ENCODE measurements around the gene TIE1.

Gene TIE1

GRCh38 chr1:43300378-43301094 lies at the start of gene TIE1:
TIE1 (plus strand) TSS chr1:43300982; CDS start chr1:43301072, 90 bp downstream.
- no peak for DNase-seq (ENCODE audit: low read depth in 4 of 4, low spot score in 1 of 4)

DNA sequence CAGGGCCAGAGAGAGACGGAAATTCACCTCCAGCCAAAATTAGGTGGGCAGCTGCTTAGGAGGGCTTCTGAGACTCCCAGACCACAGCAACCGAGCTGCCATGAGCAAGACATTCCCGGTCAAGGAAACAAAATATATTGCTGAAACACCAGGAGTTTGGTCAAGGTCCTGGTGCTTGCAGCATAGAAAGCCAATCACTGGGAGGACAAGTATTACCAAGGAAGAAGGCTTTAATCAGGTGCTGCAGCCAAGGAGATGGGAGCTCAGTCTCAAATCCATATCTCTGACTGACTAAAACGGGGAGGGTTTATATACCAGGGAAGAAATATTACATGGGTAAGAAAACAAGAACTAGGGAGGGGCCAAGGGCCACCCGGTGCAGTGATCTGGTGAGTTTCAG lies 49.8 kb upstream of the TIE1 start:
- no peak for DNase-seq (ENCODE audit: low read depth in 4 of 4, low spot score in 1 of 4)

DNA sequence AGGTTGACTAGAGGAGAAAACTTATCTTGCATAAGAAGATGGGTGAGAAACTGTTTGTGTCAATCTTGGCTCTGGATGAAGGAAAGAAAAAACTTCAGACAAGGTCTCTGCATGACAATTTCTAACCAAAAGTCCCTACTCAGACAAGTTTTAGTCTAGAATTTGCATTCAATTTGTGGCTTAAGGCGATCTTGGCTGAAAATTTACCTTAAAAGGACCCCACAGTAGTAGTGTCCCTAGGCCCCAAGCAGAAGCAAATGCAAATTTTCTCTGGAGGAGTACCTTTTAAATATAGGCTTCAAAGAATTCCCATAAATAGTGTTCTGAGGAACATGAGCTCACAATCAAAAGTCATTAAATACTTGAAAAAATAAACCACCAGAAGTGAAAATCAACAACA lies 48.6 kb upstream of the TIE1 start:
- no peak for DNase-seq (ENCODE audit: low read depth in 4 of 4, low spot score in 1 of 4)

GRCh38 chr1:43253173-43253572 lies 47.6 kb upstream of the TIE1 start:
- DNase-seq (ENCODE audit: low read depth in 4 of 4, low spot score in 1 of 4), result no peak

DNA sequence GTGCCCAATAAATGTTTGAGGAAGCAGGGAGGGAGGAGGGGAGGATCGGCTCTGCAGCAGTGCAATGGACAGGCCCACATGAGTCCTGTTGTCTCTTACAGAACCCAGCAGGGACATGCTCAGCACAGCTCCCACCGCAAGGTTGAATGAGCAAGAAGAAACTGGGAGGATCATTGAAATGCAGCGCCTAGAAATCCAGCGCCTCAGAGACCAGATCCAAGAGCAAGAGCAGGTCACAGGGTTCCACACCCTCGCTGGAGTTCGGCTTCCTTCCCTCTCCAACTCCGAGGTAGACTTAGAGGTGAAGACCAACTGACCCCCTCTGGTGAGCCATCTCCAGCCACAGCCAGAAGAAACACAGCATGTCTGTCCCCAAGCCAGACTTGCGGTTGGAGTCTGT lies 46.9 kb upstream of the TIE1 start:
- DNase-seq (ENCODE audit: low read depth in 4 of 4, low spot score in 1 of 4), result no peak

DNA sequence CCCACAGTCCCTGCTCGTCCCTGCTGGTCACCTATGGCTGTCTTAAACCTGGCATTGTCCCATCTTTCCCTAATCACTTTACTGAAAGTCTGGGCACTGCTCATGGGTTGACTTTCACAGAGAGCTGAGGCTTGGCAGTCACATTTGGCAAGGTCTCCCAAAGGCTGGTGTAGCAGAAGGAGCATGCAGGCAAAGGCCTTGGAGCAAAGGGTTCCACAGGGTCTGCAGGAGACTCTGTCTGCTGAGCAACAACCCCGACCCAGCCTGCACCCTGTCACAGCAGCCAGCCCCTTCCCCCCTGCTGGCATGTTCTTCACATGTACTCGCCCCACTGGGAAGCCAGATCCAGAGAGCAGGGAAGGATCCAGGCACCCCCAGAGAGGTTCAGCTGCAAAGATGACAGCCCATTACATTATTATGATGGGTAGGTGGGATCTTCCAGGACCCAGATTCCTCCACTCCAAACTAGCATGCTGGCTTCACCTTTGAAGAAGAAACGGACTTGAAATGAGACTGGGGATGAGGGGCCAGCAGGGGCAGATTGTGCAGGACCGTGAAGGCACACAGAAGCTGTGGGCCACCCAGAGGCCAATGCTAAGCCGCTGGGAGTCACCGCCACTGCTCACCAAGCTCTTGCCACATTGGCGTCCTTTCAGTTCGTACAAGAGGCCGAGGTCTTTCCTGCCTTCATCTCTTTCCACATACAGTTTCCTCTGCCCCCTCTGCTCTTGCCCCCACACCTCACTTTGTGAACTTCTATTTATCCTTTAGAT lies 45.2 kb upstream of the TIE1 start:
- no peak for DNase-seq (ENCODE audit: low read depth in 4 of 4, low spot score in 1 of 4)

DNA sequence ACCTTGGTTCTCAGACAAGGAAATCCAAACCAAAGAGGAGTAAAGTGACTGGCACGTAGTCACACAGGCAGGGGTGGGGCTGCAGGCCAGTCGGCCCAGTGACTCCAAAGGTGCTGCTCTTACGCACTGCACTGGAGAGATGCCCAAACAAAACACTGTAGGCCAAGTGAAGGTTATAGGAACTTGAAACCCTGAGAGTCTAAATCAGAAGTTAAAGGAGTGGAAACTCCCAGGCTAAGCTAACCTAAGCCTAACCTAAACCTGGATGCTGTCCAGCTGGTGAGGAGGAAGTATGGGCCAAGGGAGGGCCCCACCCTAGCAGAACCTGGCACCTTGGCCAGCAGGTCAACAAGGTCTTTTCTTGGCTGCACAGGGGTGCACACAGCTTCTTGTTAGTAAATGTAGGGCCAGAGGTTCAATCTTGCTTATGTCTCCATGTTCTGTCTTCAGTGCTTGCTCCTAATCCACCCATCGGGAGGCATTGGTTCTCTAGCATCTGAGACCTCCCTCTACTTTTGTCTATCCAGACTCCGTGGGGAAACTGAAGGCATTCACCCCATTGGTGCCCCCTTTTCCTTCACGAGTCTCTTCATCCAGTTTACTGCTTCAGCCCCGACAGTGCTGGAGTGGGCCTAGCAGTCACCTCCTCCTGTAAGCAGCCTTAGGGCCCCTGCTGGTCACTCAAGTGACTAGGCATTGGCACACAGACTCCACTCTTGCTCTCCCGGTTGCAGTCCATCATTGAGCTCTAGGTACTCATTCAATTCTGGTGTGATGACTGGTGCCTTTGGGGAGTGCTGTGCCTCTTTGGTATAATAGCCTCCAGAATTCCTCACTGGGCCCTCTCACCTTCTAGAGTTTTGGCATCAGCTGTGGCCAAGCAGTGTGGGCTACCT lies 43.9 kb upstream of the TIE1 start:
- no peak for DNase-seq (ENCODE audit: low read depth in 4 of 4, low spot score in 1 of 4)

DNA sequence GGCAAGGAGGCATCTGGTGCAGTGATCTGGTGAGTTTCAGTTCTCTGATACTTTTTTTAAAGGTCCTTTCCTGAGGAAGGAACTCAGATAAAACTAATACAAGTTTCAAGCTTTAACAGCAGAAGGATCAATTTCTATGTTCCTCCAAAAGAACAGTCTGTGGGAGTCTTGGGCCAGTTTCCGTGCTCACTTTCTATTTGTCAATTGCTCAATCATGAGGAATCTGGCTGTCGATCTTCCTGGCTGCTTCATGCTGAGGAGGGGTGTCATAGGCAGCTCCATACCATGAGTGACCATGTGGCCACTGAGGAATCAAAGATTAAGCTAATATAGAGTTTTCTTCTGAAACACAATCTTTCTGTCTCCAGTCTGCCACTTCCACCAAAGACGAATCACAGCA lies 42.4 kb upstream of the TIE1 start:
- no peak for DNase-seq (ENCODE audit: low read depth in 4 of 4, low spot score in 1 of 4)

- no peak for DNase-seq (ENCODE audit: low read depth in 4 of 4, low spot score in 1 of 4)
These were observed 35.4 kb upstream of the TIE1 start for GRCh38 chr1:43265431-43265830.

- DNase-seq (ENCODE audit: low read depth in 4 of 4, low spot score in 1 of 4), result no peak
These were observed 33.9 kb upstream of the TIE1 start for GRCh38 chr1:43266881-43267280.

DNA sequence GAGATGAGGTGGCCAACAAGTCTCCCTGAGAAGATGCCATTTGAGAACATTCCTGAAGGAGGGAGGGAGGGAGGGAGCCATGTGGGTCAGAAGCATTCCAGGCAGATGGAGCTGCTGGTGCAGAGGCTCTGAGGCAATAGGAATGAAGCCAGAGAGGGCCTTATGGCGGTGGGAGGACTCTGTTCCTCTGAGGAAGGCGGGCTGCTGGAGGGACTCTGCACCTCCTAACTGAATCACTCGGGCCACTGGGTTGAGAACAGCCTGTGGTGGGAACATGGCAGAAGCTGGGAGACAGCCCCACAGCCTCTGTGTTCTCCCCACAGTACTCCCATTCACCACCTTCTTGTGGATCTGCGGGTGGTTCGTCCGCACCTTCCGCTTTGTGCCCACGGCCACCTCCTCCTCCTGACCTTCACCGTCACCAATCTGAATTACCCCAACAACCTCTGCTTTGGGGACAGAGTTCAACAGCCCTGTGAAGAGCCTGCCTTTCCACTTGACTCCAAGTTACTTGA lies 33.4 kb upstream of the TIE1 start:
- DNase-seq (ENCODE audit: low read depth in 4 of 4, low spot score in 1 of 4), result no peak

GRCh38 chr1:43267818-43268425 lies 32.9 kb upstream of the TIE1 start:
- DNase-seq (ENCODE audit: low read depth in 4 of 4, low spot score in 1 of 4), result no peak

- DNase-seq (ENCODE audit: low read depth in 4 of 4, low spot score in 1 of 4), result no peak
These were observed 31.0 kb upstream of the TIE1 start, which contains the start of gene TMEM125 for GRCh38 chr1:43269627-43270375. TMEM125 (plus strand) TSS chr1:43269983; CDS start chr1:43272723, 2,740 bp downstream.

DNA sequence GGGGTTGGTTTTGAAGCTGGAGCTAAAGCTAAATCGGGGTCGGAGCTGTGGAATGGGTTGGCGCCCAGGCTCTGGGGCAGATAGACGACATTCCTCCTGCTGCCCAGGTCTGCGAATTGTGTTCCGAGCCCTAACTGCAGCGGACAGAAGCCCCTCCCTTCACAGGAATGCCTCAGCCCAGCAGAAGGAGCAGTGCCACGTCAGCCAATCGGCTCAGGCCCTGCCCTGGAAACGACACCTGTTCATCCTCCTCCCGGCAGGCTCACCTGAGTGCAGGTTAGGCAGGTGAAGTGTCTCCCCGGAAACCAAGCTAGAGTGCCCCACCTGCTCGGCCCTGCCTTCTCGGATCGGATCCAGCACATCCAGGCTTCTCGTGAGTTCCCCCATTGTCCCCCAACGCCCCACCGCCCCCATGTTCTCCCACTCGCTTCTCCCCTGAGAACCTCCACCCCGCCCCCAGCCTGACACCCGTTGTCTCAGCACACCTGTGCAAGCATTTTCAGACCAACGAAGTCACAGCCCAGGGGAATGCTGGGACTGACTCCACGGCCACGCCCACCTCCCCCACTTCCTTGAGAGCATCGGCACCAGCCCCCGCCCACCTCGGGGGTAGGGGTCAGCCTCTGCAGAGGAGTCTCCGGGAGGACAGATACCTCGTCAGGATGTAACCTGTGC lies 30.2 kb upstream of the TIE1 start:
- no peak for DNase-seq (ENCODE audit: low read depth in 4 of 4, low spot score in 1 of 4)

DNA sequence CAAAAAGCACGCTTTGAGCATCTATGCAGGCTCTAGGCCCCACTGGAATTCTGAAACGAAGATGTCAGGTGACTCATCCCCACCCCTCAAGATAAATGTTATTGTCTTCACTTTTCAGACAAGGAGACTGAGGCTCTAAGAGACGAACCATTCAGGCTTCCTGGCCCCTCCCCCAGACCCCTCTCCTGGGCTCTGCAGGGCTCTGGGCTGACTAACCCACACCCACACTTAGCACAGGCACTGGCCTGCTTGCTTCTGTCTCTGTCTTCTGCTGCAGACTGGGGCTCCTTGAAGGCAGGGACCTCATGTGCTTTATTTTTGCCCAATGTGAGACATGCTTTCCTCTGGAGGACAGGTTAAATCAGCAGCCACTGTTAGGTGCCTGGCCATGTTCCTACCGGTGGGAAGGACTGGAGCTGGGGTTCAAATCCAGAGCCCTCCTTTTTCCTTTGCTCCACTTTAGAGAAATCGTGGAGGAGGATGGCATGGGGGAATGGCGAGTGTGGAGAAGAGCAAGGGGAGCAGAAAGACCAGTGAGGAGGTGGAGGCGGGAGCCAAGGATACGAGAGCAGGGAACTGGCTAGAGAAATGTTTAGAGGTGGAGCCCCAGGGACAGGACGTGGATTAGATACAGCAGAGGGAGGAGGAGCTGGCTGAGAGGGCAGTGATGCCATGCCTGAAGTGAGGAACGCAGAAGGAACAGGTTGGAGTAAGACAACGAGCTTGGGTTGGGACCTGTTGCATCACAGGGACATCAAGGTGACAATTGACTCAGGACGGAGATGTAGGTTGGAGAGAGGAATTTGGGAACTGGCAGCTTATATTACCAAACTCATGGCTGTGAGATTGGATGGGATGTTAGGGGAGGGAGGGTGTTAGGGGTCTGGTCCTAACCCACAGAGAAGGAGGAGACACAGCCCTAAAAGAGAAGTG lies 29.3 kb upstream of the TIE1 start:
- no peak for DNase-seq (ENCODE audit: low read depth in 4 of 4, low spot score in 1 of 4)

DNA sequence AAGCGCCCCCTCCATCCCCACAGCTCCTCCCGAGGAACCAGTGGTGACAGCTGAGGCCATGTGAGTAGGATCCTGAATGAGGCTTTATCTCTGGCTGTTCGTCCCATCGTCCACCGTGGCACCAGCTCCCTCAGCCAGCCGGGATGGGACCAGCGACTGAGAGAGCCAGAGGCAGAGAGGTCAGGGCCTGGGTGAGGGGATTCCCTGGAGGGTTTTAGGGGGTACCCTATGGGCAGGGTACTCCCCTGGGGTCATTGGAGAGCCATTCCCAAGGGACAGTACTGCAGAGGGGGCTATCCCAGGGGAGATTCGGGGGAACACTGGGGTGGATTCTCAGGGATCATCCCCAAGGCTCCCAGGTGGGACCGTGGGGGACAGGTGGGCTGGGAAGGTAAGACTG lies 28.6 kb upstream of the TIE1 start:
- no peak for DNase-seq (ENCODE audit: low read depth in 4 of 4, low spot score in 1 of 4)

DNA sequence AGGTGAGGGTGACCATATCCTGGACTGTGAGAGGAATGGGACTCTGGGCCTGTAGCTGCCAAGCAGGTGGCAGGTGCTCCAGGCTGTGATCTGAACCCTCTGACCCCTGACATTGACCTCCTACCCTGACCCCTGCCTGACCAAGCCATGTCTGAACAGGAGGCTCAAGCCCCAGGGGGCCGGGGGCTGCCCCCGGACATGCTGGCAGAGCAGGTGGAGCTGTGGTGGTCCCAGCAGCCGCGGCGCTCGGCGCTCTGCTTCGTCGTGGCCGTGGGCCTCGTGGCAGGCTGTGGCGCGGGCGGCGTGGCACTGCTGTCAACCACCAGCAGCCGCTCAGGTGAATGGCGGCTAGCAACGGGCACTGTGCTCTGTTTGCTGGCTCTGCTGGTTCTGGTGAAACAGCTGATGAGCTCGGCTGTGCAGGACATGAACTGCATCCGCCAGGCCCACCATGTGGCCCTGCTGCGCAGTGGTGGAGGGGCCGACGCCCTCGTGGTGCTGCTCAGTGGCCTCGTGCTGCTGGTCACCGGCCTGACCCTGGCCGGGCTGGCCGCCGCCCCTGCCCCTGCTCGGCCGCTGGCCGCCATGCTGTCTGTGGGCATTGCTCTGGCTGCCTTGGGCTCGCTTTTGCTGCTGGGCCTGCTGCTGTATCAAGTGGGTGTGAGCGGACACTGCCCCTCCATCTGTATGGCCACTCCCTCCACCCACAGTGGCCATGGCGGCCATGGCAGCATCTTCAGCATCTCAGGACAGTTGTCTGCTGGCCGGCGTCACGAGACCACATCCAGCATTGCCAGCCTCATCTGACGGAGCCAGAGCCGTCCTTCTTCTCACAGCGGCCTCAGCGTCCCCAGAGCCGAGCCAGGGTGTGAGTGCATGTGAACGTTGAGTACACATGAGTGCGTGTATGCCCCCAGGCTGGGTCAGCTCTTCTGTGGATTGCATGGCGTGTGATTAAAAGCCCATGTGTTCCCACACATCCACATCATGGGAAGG lies 27.9 kb upstream of the TIE1 start:
- DNase-seq (ENCODE audit: low read depth in 4 of 4, low spot score in 1 of 4), result no peak

All from stimulated activated CD4-positive, alpha-beta T cell treated with anti-CD3 and anti-CD28 coated beads, Interleukin-1b, Interleukin-23, amount 100 ng/mL, for 24 hours (primary cell).